ENCODE measurements around the gene SYTL3. TPM values are rescaled to one million over a fixed set of nuclear protein-coding genes. Genes with fewer than 3 reads are reported as not detected.

SYTL3 gene
- polyA plus RNA-seq, 1 donor (not counting 4 experiments of a cell fraction or from before 2014, with no cell fraction given): 1.4 TPM

DNA sequence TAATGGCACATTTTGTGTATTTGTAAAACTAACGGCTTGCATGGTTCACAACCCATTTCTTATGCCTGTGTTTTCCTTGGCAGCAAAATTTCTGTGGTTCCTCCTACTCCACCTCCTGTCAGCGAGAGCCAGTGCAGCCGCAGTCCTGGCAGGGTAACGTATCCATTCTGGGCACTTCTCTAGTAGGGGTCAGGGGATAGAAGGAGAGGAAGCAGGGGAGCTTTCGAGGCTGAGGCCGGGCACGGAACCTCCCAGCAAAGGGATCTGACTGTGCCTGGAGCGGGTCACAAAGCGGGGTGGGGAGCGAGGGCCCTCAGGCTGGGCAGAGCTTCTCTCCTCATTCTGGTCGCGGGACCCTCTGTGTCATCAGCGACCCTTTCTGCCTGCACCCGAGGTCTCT, 58.4 kb downstream of the SYTL3 start:
- peaks cover 38% of the 10 kb centered on the region for H3K4me1 ChIP-seq (ENCODE audit: control insufficient read depth, extremely low read depth, insufficient read depth, low read length)

DNA sequence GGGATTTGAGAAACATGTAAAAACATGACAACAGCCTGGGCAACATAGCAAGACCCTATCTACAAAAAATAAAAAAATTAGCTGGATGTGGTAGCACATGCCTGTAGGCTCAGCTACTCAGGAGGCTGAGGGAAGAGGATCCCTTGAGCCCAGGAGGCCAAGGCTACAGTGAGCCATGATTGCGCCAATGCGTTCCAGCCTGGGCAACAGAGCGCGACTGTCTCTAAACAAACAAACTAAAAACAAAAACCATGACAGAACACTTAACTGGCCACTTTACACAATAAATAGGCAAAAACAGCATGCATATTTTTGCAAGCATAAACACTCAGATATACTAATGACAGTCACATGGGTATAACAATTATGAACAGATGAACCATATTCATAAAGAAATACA, 60.0 kb downstream of the SYTL3 start:
- FAIRE-seq (no peak), DNase-seq (ENCODE audit: low read depth, low spot score) (no peak)
- Histone ChIP-seq H3K9me3 (ENCODE audit: control insufficient read depth, low read depth, low read length) (no peaks in the 10 kb centered on the region), H3K4me3 (ENCODE audit: control insufficient read depth in 2 of 3, extremely low read depth in 1 of 3, insufficient read depth in 2 of 3, low read depth in 1 of 3, low read length in 3 of 3) (no peak overlapping the region), H3K27ac (ENCODE audit: control insufficient read depth, insufficient read depth, low read length) (no peak overlapping the region), H3K4me2 (ENCODE audit: control insufficient read depth, extremely low read depth, insufficient read depth, low read depth, low read length) (no peak overlapping the region), H3K36me3 (ENCODE audit: control insufficient read depth in 2 of 2, extremely low read depth in 1 of 2, insufficient read depth in 2 of 2, low read length in 2 of 2) (no peaks in the 10 kb centered on the region), H3K4me1 (ENCODE audit: control insufficient read depth, extremely low read depth, insufficient read depth, low read length) (peaks cover 27% of the 10 kb centered on the region), H3K79me2 (ENCODE audit: control insufficient read depth, insufficient read depth, low read length) (no peaks in the 10 kb centered on the region), H4K20me1 (ENCODE audit: control insufficient read depth, extremely low read depth, insufficient read depth, low read length) (no peaks in the 10 kb centered on the region), H3K27me3 (ENCODE audit: control insufficient read depth, extremely low read depth, insufficient read depth, low read length) (no peaks in the 10 kb centered on the region), H2AFZ (ENCODE audit: control insufficient read depth, low read length) (no peak overlapping the region), H3K9me1 (ENCODE audit: control insufficient read depth, extremely low read depth, insufficient read depth, low read length) (no peaks in the 10 kb centered on the region), H3K9ac (ENCODE audit: control insufficient read depth, extremely low read depth, insufficient read depth, low read length) (no peak overlapping the region)
- dilution Hi-C loops (cut with MboI; ENCODE audit: extremely low pct_ligation_motif_present, low sequenced_read_pairs): no loop called here
- TF ChIP-seq, protein P1, sequence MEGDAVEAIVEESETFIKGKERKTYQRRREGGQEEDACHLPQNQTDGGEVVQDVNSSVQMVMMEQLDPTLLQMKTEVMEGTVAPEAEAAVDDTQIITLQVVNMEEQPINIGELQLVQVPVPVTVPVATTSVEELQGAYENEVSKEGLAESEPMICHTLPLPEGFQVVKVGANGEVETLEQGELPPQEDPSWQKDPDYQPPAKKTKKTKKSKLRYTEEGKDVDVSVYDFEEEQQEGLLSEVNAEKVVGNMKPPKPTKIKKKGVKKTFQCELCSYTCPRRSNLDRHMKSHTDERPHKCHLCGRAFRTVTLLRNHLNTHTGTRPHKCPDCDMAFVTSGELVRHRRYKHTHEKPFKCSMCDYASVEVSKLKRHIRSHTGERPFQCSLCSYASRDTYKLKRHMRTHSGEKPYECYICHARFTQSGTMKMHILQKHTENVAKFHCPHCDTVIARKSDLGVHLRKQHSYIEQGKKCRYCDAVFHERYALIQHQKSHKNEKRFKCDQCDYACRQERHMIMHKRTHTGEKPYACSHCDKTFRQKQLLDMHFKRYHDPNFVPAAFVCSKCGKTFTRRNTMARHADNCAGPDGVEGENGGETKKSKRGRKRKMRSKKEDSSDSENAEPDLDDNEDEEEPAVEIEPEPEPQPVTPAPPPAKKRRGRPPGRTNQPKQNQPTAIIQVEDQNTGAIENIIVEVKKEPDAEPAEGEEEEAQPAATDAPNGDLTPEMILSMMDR (optimal IDR thresholded peaks at IDR 0.05 in 1 of 3, IDR thresholded peaks at IDR 0.05 in 1 of 3, conservative IDR thresholded peaks at IDR 0.05 in 1 of 3; ENCODE audit: extremely low read depth in 1 of 3, insufficient read depth in 2 of 3, low read length in 3 of 3): no peak
- TF ChIP-seq EZH2 (IDR thresholded peaks at IDR 0.05; ENCODE audit: low read length): no peak

More for the DNA sequence above, 58.4 kb downstream of the SYTL3 start:
- H3K4me2 ChIP-seq (ENCODE audit: control insufficient read depth, extremely low read depth, insufficient read depth, low read depth, low read length): peak overlapping the region; percentile 65
- no peaks in the 10 kb centered on the region for H3K27me3 ChIP-seq (ENCODE audit: control insufficient read depth, extremely low read depth, insufficient read depth, low read length)
- H3K4me3 ChIP-seq (ENCODE audit: control insufficient read depth in 2 of 3, extremely low read depth in 1 of 3, insufficient read depth in 2 of 3, low read depth in 1 of 3, low read length in 3 of 3): peak overlapping the region in 1 of 3 experiments; percentile 21
- H3K9me3 ChIP-seq (ENCODE audit: control insufficient read depth, low read depth, low read length): no peaks in the 10 kb centered on the region
- peak overlapping the region; percentile 39 for H3K9ac ChIP-seq (ENCODE audit: control insufficient read depth, extremely low read depth, insufficient read depth, low read length)
- DNase-seq (ENCODE audit: low read depth, low spot score): no peak
- peak overlapping the region; percentile 66 for H2AFZ ChIP-seq (ENCODE audit: control insufficient read depth, low read length)
- H3K27ac ChIP-seq (ENCODE audit: control insufficient read depth, insufficient read depth, low read length): peak overlapping the region; percentile 54
- H3K36me3 ChIP-seq (ENCODE audit: control insufficient read depth in 2 of 2, extremely low read depth in 1 of 2, insufficient read depth in 2 of 2, low read length in 2 of 2): no peaks in the 10 kb centered on the region
- H3K9me1 ChIP-seq (ENCODE audit: control insufficient read depth, extremely low read depth, insufficient read depth, low read length): no peaks in the 10 kb centered on the region
- no peak for FAIRE-seq
- dilution Hi-C loops (cut with MboI; ENCODE audit: extremely low pct_ligation_motif_present, low sequenced_read_pairs): no loop called here
- H3K79me2 ChIP-seq (ENCODE audit: control insufficient read depth, insufficient read depth, low read length): no peaks in the 10 kb centered on the region
- no peaks in the 10 kb centered on the region for H4K20me1 ChIP-seq (ENCODE audit: control insufficient read depth, extremely low read depth, insufficient read depth, low read length)
- TF ChIP-seq EZH2 (IDR thresholded peaks at IDR 0.05; ENCODE audit: low read length): no peak
- TF ChIP-seq, protein P1 (optimal IDR thresholded peaks at IDR 0.05 in 1 of 3, IDR thresholded peaks at IDR 0.05 in 1 of 3, conservative IDR thresholded peaks at IDR 0.05 in 1 of 3; ENCODE audit: extremely low read depth in 1 of 3, insufficient read depth in 2 of 3, low read length in 3 of 3): no peak

Data from keratinocyte (primary cell).